GM12892 (cell line): ENCODE measurements around the gene CX3CR1.

Source experiments
- POLR2A ChIP-seq: IDR thresholded peaks from 2 replicates; pipeline ENCODE4 v1.6.1; 2011; ENCODE audit warnings: low read depth, low read length, control low read depth
- POLR2AphosphoS5 ChIP-seq: IDR thresholded peaks from 2 replicates; pipeline ENCODE4 v1.6.1; 2011; ENCODE audit warnings: low read depth, low read length, control low read depth
- TAF1 ChIP-seq: IDR thresholded peaks from 2 replicates; pipeline ENCODE4 v1.6.1; 2011; ENCODE audit warnings: low read depth, mild to moderate bottlenecking, control low read depth, low read length, borderline replicate concordance

DNA sequence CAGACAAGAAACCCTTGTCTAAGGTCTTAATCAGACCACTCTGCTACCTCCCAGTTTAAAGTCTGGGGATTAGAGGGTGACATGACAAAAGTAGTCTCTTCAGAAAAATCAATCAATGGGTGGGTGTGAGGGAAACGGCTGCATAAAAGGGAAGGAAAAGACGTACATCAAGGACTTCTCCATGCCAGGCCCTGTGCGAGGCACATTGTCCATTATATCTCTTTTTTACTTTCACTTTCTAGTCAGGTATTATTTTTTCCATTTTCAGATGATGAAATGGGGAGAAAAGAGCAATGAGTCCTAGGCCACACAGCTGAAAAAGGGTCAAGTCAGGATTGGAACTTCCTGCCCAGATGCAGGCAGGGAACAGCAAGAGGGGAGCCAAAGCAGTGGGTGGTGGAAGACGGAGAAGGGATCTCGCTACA is 4.6 kb upstream of the CX3CR1 start:
- TF ChIP-seq POLR2A (no peak), POLR2AphosphoS5 (no peak), TAF1 (no peak)
